Endodermal cell (in vitro differentiated cells): ENCODE data around the gene RABGAP1L. TPM values are rescaled to one million over a fixed set of nuclear protein-coding genes. Genes with fewer than 3 reads are reported as not detected.

Experiments used
- DNase-seq: peaks from one replicate; pipeline ENCODE4 v3.0.0-alpha.2; 2017
- H3K27ac ChIP-seq: 2 replicates; pipeline ENCODE4 v1.5.1; 2013; ENCODE audit warnings: mild to moderate bottlenecking, low read depth, low read length, moderate library complexity
- H3K27me3 ChIP-seq: 2 replicates; pipeline ENCODE4 v1.6.1; 2013; ENCODE audit warnings: mild to moderate bottlenecking, low read length, moderate library complexity; ENCODE audit not compliant: insufficient read depth, control insufficient read depth, poor library complexity, severe bottlenecking
- H3K36me3 ChIP-seq: 2 replicates; pipeline ENCODE4 v1.7.0; 2013; ENCODE audit warnings: mild to moderate bottlenecking, low read length, moderate library complexity; ENCODE audit not compliant: control insufficient read depth, insufficient read depth
- H3K4me1 ChIP-seq: one replicate; pipeline ENCODE4 v1.7.0; 2013; ENCODE audit warnings: low read length; ENCODE audit not compliant: control insufficient read depth, insufficient read depth
- H3K4me3 ChIP-seq: 2 replicates; pipeline ENCODE4 v1.5.1; 2013; ENCODE audit warnings: mild to moderate bottlenecking, low read length, moderate library complexity
- H3K9ac ChIP-seq: 2 replicates; pipeline ENCODE4 v1.6.1; 2013; ENCODE audit warnings: mild to moderate bottlenecking, low read length, moderate library complexity; ENCODE audit not compliant: poor library complexity, severe bottlenecking; ENCODE audit errors: extremely low read depth
- H3K9me3 ChIP-seq: 2 replicates; pipeline ENCODE4 v1.6.1; 2013; ENCODE audit warnings: mild to moderate bottlenecking, low read length, moderate library complexity; ENCODE audit not compliant: control insufficient read depth
- H3K27ac Mint-ChIP-seq: 2 replicates; pipeline ENCODE4 v1.8.0; 2020; ENCODE audit warnings: mixed read lengths
- H3K27me3 Mint-ChIP-seq: 2 replicates; pipeline ENCODE4 v1.8.0; 2021; ENCODE audit warnings: mild to moderate bottlenecking, mixed read lengths; ENCODE audit not compliant: insufficient read depth
- H3K36me3 Mint-ChIP-seq: 2 replicates; pipeline ENCODE4 v1.8.0; 2020; ENCODE audit warnings: low read depth, mixed read lengths
- H3K4me1 Mint-ChIP-seq: 2 replicates; pipeline ENCODE4 v1.8.0; 2020; ENCODE audit warnings: mixed read lengths
- H3K4me3 Mint-ChIP-seq: 2 replicates; pipeline ENCODE4 v1.8.0; 2020; ENCODE audit warnings: mild to moderate bottlenecking, moderate library complexity, mixed read lengths
- H3K9me3 Mint-ChIP-seq: 2 replicates; pipeline ENCODE4 v1.8.0; 2020; ENCODE audit warnings: mild to moderate bottlenecking, mixed read lengths
- CTCF ChIP-seq: fragments of 200-600 bp; sonication (generic); conservative IDR thresholded peaks from 2 replicates; pipeline ENCODE4 v1.5.0; 2021; ENCODE audit warnings: antibody characterized with exemption, mild to moderate bottlenecking
- WGBS, 2 experiments: methylation state at CpG; one replicate each; pipeline versions ENCODE4 v1.1.5 to v1.1.7; 2013; ENCODE audit warnings: missing lambda C conversion rate in 2 of 2, mixed read lengths in 1 of 2; ENCODE audit not compliant: insufficient coverage in 1 of 2, insufficient read length in 1 of 2; 5-methylcytosine and 5-hydroxymethylcytosine counted together
- total RNA-seq, 2 donors: library from RNA; stranded (reverse); fragmentation: NEBNext Ultra II Directional in 1 of 2; extraction: Animal tissue kit (Norgen Biotek cat#: 25700) in 1 of 2; gene quantifications; 2 replicates in 1 of 2; 3 replicates in 1 of 2; pipeline ENCODE4 v1.2.1, GENCODE V29; 2021

RABGAP1L gene
- total RNA-seq, 2 donors from 2014 or later, result 32.5 to 36.9 TPM

GRCh38 chr1:174344162-174344561 lies 184.8 kb downstream of the RABGAP1L start:
- Mint-ChIP-seq H3K27me3 (no peaks in the 10 kb centered on the region), H3K36me3 (peaks cover 2% of the 10 kb centered on the region), H3K4me3 (no peak overlapping the region), H3K27ac (no peak overlapping the region), H3K9me3 (peaks cover 25% of the 10 kb centered on the region), H3K4me1 (no peaks in the 10 kb centered on the region)
- Histone ChIP-seq H3K36me3 (no peaks in the 10 kb centered on the region), H3K27ac (no peak overlapping the region), H3K4me1 (no peaks in the 10 kb centered on the region), H3K27me3 (no peaks in the 10 kb centered on the region), H3K4me3 (no peak overlapping the region), H3K9ac (no peak overlapping the region), H3K9me3 (peaks cover 14% of the 10 kb centered on the region)
- WGBS, 2 experiments, result 83 to 86% methylated on average over 1 to 3 of the region's 3 CpGs
- TF ChIP-seq CTCF, result no peak
- no peak for DNase-seq

- peaks cover 11% of the 10 kb centered on the region for H3K36me3 Mint-ChIP-seq
- Histone ChIP-seq H3K4me1 (no peaks in the 10 kb centered on the region), H3K27ac (no peak overlapping the region), H3K9ac (no peak overlapping the region), H3K9me3 (peaks cover 16% of the 10 kb centered on the region), H3K27me3 (no peaks in the 10 kb centered on the region), H3K36me3 (no peaks in the 10 kb centered on the region), H3K4me3 (no peak overlapping the region)
- H3K27ac Mint-ChIP-seq, result no peak overlapping the region
- DNase-seq, result no peak
- no peaks in the 10 kb centered on the region for H3K4me1 Mint-ChIP-seq
- no peak overlapping the region for H3K4me3 Mint-ChIP-seq
- H3K27me3 Mint-ChIP-seq, result no peaks in the 10 kb centered on the region
- TF ChIP-seq CTCF, result no peak
- peaks cover 25% of the 10 kb centered on the region for H3K9me3 Mint-ChIP-seq
Observed at GRCh38 chr1:174352117-174352516, 192.8 kb downstream of the RABGAP1L start.

GRCh38 chr1:174352883-174353608 lies 193.7 kb downstream of the RABGAP1L start:
- Histone ChIP-seq H3K27ac (no peak overlapping the region), H3K27me3 (no peaks in the 10 kb centered on the region), H3K36me3 (no peaks in the 10 kb centered on the region), H3K4me1 (no peaks in the 10 kb centered on the region), H3K9ac (no peak overlapping the region), H3K9me3 (peaks cover 7% of the 10 kb centered on the region), H3K4me3 (no peak overlapping the region)
- H3K27me3 Mint-ChIP-seq, result no peaks in the 10 kb centered on the region
- no peaks in the 10 kb centered on the region for H3K4me1 Mint-ChIP-seq
- peaks cover 15% of the 10 kb centered on the region for H3K9me3 Mint-ChIP-seq
- peaks cover 10% of the 10 kb centered on the region for H3K36me3 Mint-ChIP-seq
- DNase-seq, result no peak
- H3K27ac Mint-ChIP-seq, result no peak overlapping the region
- 89% methylated on average over 3 of the region's 3 CpGs; no CpG with 5 or more reads in 1 of the 2 experiments for WGBS, 2 experiments
- TF ChIP-seq CTCF, result no peak
- H3K4me3 Mint-ChIP-seq, result no peak overlapping the region
